Glutamatergic neuron (in vitro differentiated cells): Measurements from ENCODE around the gene MID2. TPM values are rescaled to one million over a fixed set of nuclear protein-coding genes. Genes with fewer than 3 reads are reported as not detected.
"Not testable (repeated sequence)": the region's sequence is repeated elsewhere in the genome, so short reads cannot be mapped to it uniquely, and the experiment has no call there.

Experiments used
- DNase-seq: peaks from one replicate; pipeline ENCODE4 v3.0.0; 2022
- H3K27ac Mint-ChIP-seq: one replicate; pipeline ENCODE4 v1.8.0; 2020; ENCODE audit warnings: mild to moderate bottlenecking, mixed read lengths, inconsistent platforms; ENCODE audit not compliant: unreplicated experiment
- H3K27me3 Mint-ChIP-seq: one replicate; pipeline ENCODE4 v1.8.0; 2020; ENCODE audit warnings: mild to moderate bottlenecking, moderate library complexity, mixed read lengths, inconsistent platforms; ENCODE audit not compliant: unreplicated experiment
- H3K36me3 Mint-ChIP-seq: one replicate; pipeline ENCODE4 v1.8.0; 2020; ENCODE audit warnings: mild to moderate bottlenecking, mixed read lengths, inconsistent platforms; ENCODE audit not compliant: unreplicated experiment
- H3K4me1 Mint-ChIP-seq: one replicate; pipeline ENCODE4 v1.8.0; 2020; ENCODE audit warnings: mild to moderate bottlenecking, low read depth, mixed read lengths, inconsistent platforms; ENCODE audit not compliant: unreplicated experiment
- H3K4me3 Mint-ChIP-seq: one replicate; pipeline ENCODE4 v1.8.0; 2020; ENCODE audit warnings: mild to moderate bottlenecking, mixed read lengths, inconsistent platforms; ENCODE audit not compliant: unreplicated experiment
- H3K9me3 Mint-ChIP-seq: one replicate; pipeline ENCODE4 v1.8.0; 2020; ENCODE audit warnings: mild to moderate bottlenecking, moderate library complexity, mixed read lengths, inconsistent platforms; ENCODE audit not compliant: unreplicated experiment
- total RNA-seq: library from RNA; stranded (reverse); fragmentation: NEBNext Ultra II Directional; extraction: Animal tissue kit (Norgen Biotek cat#: 25700); gene quantifications from one replicate; pipeline ENCODE4 v1.2.1, GENCODE V29; 2021; ENCODE audit not compliant: unreplicated experiment
- TF ChIP-seq, protein P1 (sequence below): fragments of 200-600 bp; sonication (generic); IDR thresholded peaks from one replicate; pipeline ENCODE4 v1.5.0; 2021; ENCODE audit not compliant: partially characterized antibody, unreplicated experiment

Gene MID2
- total RNA-seq, 1 donor from 2014 or later, result 5.5 TPM

- no peak overlapping the region for H3K27ac Mint-ChIP-seq
- no peaks in the 10 kb centered on the region for H3K36me3 Mint-ChIP-seq
- H3K4me3 Mint-ChIP-seq, result no peak overlapping the region
- no peaks in the 10 kb centered on the region for H3K27me3 Mint-ChIP-seq
- peaks cover 3% of the 10 kb centered on the region for H3K9me3 Mint-ChIP-seq
- H3K4me1 Mint-ChIP-seq, result no peaks in the 10 kb centered on the region
- TF ChIP-seq, protein P1, sequence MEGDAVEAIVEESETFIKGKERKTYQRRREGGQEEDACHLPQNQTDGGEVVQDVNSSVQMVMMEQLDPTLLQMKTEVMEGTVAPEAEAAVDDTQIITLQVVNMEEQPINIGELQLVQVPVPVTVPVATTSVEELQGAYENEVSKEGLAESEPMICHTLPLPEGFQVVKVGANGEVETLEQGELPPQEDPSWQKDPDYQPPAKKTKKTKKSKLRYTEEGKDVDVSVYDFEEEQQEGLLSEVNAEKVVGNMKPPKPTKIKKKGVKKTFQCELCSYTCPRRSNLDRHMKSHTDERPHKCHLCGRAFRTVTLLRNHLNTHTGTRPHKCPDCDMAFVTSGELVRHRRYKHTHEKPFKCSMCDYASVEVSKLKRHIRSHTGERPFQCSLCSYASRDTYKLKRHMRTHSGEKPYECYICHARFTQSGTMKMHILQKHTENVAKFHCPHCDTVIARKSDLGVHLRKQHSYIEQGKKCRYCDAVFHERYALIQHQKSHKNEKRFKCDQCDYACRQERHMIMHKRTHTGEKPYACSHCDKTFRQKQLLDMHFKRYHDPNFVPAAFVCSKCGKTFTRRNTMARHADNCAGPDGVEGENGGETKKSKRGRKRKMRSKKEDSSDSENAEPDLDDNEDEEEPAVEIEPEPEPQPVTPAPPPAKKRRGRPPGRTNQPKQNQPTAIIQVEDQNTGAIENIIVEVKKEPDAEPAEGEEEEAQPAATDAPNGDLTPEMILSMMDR, result no peak
- no peak for DNase-seq
These were observed 37.8 kb upstream of the MID2 start for GRCh38 chrX:107787827-107788226.

DNA sequence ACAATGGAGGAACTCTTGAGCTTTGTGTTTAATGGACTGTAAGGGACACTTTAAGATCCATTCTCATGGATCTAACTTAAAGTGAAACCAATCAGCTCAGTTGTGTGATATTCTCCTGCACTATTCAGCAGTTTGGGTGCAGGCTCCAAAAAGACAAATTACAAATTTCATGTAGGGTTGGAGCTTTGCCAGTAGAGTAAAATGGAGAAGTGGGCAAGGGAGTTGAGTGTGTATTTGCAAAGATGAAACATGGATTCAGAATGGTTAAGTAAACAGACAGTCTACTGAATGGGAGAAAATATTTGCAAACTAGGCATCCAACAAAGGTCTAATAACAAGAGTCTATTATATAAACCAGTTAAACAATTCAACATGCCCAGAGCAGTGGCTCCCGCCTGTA is 21.2 kb upstream of the MID2 start:
- no peaks in the 10 kb centered on the region for H3K9me3 Mint-ChIP-seq
- no peak overlapping the region for H3K27ac Mint-ChIP-seq
- no peak for DNase-seq
- H3K27me3 Mint-ChIP-seq, result peaks cover under 1% of the 10 kb centered on the region
- H3K4me1 Mint-ChIP-seq, result no peaks in the 10 kb centered on the region
- H3K36me3 Mint-ChIP-seq, result no peaks in the 10 kb centered on the region
- H3K4me3 Mint-ChIP-seq, result no peak overlapping the region
- TF ChIP-seq, protein P1, result no peak

DNA sequence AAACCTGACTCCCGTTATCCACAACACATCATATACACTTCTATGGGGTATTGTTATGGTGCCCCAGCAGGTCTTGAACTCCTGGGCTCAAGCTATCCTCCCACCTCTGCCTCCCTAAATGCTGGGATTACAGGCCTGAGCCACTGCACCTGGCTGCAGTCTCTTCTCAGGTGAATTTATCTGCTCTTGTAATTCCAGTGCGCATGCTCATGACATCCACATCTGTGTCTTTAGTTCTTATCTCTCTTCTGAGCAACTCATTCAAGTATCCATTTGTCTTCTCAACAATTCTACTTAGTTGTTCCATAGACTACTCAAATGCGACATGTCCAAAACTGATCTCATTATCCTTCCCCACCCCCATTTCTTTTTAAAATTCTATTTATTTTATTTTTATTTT is 20.5 kb upstream of the MID2 start:
- Mint-ChIP-seq H3K4me1 (no peaks in the 10 kb centered on the region), H3K9me3 (no peaks in the 10 kb centered on the region), H3K36me3 (no peaks in the 10 kb centered on the region), H3K27ac (no peak overlapping the region), H3K27me3 (no peaks in the 10 kb centered on the region), H3K4me3 (no peak overlapping the region)
- no peak for DNase-seq
- TF ChIP-seq, protein P1, result no peak

DNA sequence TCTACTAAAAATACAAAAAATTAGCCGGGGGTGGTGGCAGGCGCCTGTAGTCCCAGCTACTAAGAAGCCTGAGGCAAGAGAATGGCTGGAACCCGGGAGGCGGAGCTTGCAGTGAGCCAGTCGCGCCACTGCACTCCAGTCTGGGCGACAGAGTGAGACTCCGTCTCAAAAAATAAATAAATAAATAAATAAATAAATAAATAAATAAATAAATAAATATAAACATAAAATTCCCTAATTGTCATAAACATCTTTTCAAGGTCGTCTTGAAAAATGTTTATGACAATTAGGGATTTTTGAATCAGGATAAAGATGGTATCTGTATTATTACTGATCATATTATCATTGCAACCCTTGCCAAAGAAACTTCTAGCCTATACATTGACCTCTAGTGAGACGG is 15.6 kb upstream of the MID2 start:
- H3K4me1 Mint-ChIP-seq, H3K27ac Mint-ChIP-seq, H3K4me3 Mint-ChIP-seq, DNase-seq, H3K9me3 Mint-ChIP-seq, H3K27me3 Mint-ChIP-seq, H3K36me3 Mint-ChIP-seq: not testable (repeated sequence)

- no peak for DNase-seq
- no peaks in the 10 kb centered on the region for H3K9me3 Mint-ChIP-seq
- H3K27me3 Mint-ChIP-seq, result peaks cover 2% of the 10 kb centered on the region
- TF ChIP-seq, protein P1, result no peak
- H3K27ac Mint-ChIP-seq, result no peak overlapping the region
- H3K4me1 Mint-ChIP-seq, result no peaks in the 10 kb centered on the region
- no peaks in the 10 kb centered on the region for H3K36me3 Mint-ChIP-seq
- no peak overlapping the region for H3K4me3 Mint-ChIP-seq
These were observed 6.7 kb upstream of the MID2 start for GRCh38 chrX:107818900-107819521.
